BE2C (cell line): Measurements from ENCODE around the gene NLGN2.

Experiments used
- DNase-seq: peaks from one replicate; pipeline ENCODE4 v3.0.0-alpha.2; 2020
- H3K27me3 ChIP-seq: fragments of 250-450 bp; sonication (Bioruptor Pico); 2 replicates; pipeline ENCODE4 v1.5.1; 2020; ENCODE audit warnings: mild to moderate bottlenecking
- H3K36me3 ChIP-seq: fragments of 250-450 bp; sonication (Bioruptor Pico); 2 replicates; pipeline ENCODE4 v1.5.1; 2020; ENCODE audit warnings: mild to moderate bottlenecking
- H3K4me1 ChIP-seq: fragments of 250-450 bp; sonication (Bioruptor Pico); 2 replicates; pipeline ENCODE4 v1.5.1; 2020
- H3K4me3 ChIP-seq: 2 replicates; pipeline ENCODE4 v1.5.1; 2011; ENCODE audit warnings: low read depth, low read length
- H3K9me3 ChIP-seq: fragments of 250-450 bp; sonication (Bioruptor Pico); 2 replicates; pipeline ENCODE4 v1.5.1; 2020
- TF ChIP-seq, protein P1 (sequence below): IDR thresholded peaks from 2 replicates; pipeline ENCODE4 v1.5.1; 2012; ENCODE audit warnings: mild to moderate bottlenecking, low read depth, low read length

NLGN2 gene

DNA sequence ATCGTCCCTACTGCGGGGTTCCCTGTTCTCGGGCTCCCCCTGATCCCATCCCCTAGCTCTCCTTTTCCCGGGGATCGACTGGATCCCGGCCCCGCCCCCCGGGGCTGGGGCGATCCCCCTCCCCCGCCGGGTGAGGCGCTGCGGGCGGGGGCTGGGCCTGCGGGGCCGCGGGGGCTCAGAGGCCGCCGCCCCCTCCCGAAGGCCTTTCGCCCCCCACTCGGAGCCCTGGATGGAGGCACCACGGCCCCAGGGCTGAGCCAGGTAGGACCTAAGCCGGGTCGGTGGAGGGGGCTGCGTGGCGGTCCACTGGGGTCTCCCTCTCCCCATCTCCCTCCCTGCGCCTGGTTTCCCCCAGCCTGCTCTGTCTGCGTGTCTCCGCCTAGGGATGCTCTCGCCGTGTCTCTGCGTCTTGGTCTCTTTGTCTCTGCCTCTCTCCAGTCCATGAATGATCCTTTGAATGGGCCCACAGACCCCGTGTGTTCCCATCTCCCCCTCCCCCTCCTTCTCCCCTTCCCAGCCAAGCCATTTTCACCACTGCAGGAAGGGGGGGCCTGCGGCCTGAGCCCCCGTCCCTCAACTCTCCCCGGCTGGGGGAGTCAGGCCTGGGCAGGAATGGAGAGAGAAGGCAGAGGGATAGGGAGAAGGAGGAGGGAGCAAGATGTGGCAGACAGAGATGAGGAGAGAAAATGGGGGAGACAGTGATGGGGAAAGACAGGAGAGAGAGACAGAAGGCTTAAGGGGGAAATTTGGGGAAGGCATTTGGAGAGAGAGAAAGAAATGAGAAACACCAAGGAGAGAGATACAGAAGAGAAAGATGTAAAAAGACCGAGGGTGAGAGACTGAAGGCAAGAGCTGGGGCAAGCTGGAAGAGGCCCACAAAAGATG, 2.1 kb upstream of the NLGN2 start:
- H3K9me3 ChIP-seq, result no peaks in the 10 kb centered on the region
- no peak for DNase-seq
- H3K4me1 ChIP-seq, result no peaks in the 10 kb centered on the region
- H3K27me3 ChIP-seq, result no peaks in the 10 kb centered on the region
- peak overlapping the region; percentile 49 for H3K4me3 ChIP-seq
- TF ChIP-seq, protein P1, sequence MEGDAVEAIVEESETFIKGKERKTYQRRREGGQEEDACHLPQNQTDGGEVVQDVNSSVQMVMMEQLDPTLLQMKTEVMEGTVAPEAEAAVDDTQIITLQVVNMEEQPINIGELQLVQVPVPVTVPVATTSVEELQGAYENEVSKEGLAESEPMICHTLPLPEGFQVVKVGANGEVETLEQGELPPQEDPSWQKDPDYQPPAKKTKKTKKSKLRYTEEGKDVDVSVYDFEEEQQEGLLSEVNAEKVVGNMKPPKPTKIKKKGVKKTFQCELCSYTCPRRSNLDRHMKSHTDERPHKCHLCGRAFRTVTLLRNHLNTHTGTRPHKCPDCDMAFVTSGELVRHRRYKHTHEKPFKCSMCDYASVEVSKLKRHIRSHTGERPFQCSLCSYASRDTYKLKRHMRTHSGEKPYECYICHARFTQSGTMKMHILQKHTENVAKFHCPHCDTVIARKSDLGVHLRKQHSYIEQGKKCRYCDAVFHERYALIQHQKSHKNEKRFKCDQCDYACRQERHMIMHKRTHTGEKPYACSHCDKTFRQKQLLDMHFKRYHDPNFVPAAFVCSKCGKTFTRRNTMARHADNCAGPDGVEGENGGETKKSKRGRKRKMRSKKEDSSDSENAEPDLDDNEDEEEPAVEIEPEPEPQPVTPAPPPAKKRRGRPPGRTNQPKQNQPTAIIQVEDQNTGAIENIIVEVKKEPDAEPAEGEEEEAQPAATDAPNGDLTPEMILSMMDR, result no peak
- no peaks in the 10 kb centered on the region for H3K36me3 ChIP-seq

DNA sequence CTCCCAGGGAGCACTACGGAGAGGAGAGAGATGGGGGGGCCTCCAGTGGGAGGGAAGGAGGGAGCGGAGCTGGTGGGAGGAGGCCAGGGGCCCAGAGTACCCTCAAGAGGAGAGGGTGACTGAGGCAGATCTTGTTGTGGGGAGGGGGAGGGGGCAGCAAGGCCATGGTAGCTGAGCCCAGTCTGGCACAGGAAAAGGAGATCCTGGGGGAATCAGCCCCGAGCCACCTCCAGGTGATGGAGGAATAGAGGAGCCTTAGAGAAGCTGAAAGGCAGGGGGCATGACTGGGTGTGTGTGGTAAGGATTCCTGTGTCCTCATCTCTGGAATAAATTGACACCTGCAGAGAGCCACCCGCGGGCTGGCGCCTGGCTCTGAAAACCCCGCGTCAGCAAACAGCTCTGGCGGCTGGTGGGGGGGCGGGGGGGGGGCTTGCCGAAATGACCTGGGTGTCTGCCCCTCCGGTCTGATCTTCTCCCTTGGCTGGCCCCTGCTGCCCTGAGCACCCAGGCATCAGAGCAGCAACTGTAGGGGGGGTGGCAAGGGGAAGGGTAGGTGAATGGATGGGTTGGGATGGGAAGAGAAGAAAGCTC, 1.3 kb upstream of the NLGN2 start:
- H3K4me1 ChIP-seq, result no peaks in the 10 kb centered on the region
- TF ChIP-seq, protein P1, result no peak
- H3K4me3 ChIP-seq, result no peak overlapping the region
- H3K27me3 ChIP-seq, result no peaks in the 10 kb centered on the region
- no peak for DNase-seq
- H3K9me3 ChIP-seq, result no peaks in the 10 kb centered on the region
- H3K36me3 ChIP-seq, result no peaks in the 10 kb centered on the region

DNA sequence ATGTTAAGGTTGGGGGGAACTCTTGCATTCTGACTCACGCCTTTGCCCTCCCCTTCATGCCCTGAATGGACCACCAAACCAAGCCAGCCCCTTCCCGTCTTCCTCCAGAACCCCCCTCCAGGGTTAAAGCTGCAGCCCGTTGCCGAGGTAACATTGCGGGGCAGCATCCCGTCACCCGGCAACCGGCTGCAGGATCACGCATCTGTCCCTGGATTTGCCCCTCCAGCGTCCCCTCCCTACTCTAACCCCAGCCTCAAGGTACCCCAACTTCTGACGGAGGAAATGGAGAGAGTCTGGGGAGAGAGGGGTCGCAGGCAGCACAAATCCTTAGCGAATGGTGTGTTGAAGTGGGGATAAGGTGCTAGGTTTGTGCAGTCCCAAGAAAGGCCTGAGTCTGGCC, 563 bp upstream of the NLGN2 start:
- no peaks in the 10 kb centered on the region for H3K4me1 ChIP-seq
- TF ChIP-seq, protein P1, result no peak
- no peaks in the 10 kb centered on the region for H3K36me3 ChIP-seq
- no peak overlapping the region for H3K4me3 ChIP-seq
- no peak for DNase-seq
- no peaks in the 10 kb centered on the region for H3K9me3 ChIP-seq
- H3K27me3 ChIP-seq, result no peaks in the 10 kb centered on the region

DNA sequence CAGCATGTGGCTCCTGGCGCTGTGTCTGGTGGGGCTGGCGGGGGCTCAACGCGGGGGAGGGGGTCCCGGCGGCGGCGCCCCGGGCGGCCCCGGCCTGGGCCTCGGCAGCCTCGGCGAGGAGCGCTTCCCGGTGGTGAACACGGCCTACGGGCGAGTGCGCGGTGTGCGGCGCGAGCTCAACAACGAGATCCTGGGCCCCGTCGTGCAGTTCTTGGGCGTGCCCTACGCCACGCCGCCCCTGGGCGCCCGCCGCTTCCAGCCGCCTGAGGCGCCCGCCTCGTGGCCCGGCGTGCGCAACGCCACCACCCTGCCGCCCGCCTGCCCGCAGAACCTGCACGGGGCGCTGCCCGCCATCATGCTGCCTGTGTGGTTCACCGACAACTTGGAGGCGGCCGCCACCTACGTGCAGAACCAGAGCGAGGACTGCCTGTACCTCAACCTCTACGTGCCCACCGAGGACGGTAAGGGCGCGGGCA, 645 bp downstream of the NLGN2 start:
- H3K27me3 ChIP-seq, result no peaks in the 10 kb centered on the region

DNA sequence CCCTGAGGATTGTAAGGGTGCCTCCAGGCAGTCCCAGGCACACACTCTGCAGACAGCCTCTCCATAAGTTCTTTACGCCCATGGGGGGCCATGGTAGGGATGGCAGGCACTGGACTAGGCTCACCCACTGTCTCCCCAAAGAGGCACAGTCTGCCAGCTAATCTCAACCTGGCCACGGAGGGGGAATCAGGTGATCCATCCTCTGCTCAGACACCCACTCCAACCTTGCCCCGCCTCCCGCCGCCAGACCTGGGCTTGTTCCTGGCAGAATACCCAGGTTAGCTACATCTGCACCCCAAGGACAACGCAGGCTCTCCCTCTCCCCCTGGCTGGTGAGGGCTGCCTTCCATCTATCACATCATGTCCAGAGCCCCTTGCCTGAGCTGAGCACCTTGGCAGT, 1.2 kb downstream of the NLGN2 start:
- no peak for DNase-seq
- no peaks in the 10 kb centered on the region for H3K4me1 ChIP-seq
- H3K36me3 ChIP-seq, result no peaks in the 10 kb centered on the region
- H3K4me3 ChIP-seq, result no peak overlapping the region
- no peaks in the 10 kb centered on the region for H3K27me3 ChIP-seq
- H3K9me3 ChIP-seq, result no peaks in the 10 kb centered on the region
- TF ChIP-seq, protein P1, result no peak

More for the DNA sequence above, 645 bp downstream of the NLGN2 start:
- Histone ChIP-seq H3K36me3 (no peaks in the 10 kb centered on the region), H3K4me3 (no peak overlapping the region), H3K9me3 (no peaks in the 10 kb centered on the region), H3K4me1 (no peaks in the 10 kb centered on the region)
- DNase-seq, result no peak
- TF ChIP-seq, protein P1, result no peak

DNA sequence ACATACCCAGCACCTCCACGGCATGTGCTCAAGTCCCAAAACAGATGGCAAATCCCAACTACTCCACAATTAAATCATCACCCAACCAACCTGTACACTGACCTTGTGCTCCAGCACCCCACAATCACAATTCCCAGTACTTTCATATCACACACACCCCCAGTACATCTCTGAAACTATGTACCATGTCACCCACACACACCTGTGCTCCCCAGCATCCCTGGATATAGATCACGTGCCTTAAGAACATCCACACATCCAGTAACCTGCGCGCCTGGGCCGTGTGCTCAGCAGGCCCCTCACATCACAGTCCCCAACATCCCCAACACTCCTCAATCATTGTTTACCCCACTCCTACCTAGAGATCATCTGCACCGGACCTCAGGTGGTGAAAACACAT, 2.1 kb downstream of the NLGN2 start:
- no peak for DNase-seq
- no peak overlapping the region for H3K4me3 ChIP-seq
- H3K36me3 ChIP-seq, result no peaks in the 10 kb centered on the region
- no peaks in the 10 kb centered on the region for H3K27me3 ChIP-seq
- no peaks in the 10 kb centered on the region for H3K4me1 ChIP-seq
- TF ChIP-seq, protein P1, result no peak
- H3K9me3 ChIP-seq, result no peaks in the 10 kb centered on the region
